Glutamatergic neuron (in vitro differentiated cells): Measurements from ENCODE around the gene SYS1. TPM values are rescaled to one million over a fixed set of nuclear protein-coding genes. Genes with fewer than 3 reads are reported as not detected.

Experiments used
- DNase-seq: peaks from one replicate; pipeline ENCODE4 v3.0.0; 2022
- H3K27ac Mint-ChIP-seq: one replicate; pipeline ENCODE4 v1.8.0; 2020; ENCODE audit warnings: mild to moderate bottlenecking, mixed read lengths, inconsistent platforms; ENCODE audit not compliant: unreplicated experiment
- H3K27me3 Mint-ChIP-seq: one replicate; pipeline ENCODE4 v1.8.0; 2020; ENCODE audit warnings: mild to moderate bottlenecking, moderate library complexity, mixed read lengths, inconsistent platforms; ENCODE audit not compliant: unreplicated experiment
- H3K36me3 Mint-ChIP-seq: one replicate; pipeline ENCODE4 v1.8.0; 2020; ENCODE audit warnings: mild to moderate bottlenecking, mixed read lengths, inconsistent platforms; ENCODE audit not compliant: unreplicated experiment
- H3K4me1 Mint-ChIP-seq: one replicate; pipeline ENCODE4 v1.8.0; 2020; ENCODE audit warnings: mild to moderate bottlenecking, low read depth, mixed read lengths, inconsistent platforms; ENCODE audit not compliant: unreplicated experiment
- H3K4me3 Mint-ChIP-seq: one replicate; pipeline ENCODE4 v1.8.0; 2020; ENCODE audit warnings: mild to moderate bottlenecking, mixed read lengths, inconsistent platforms; ENCODE audit not compliant: unreplicated experiment
- H3K9me3 Mint-ChIP-seq: one replicate; pipeline ENCODE4 v1.8.0; 2020; ENCODE audit warnings: mild to moderate bottlenecking, moderate library complexity, mixed read lengths, inconsistent platforms; ENCODE audit not compliant: unreplicated experiment
- CTCF ChIP-seq: fragments of 200-600 bp; sonication (generic); IDR thresholded peaks from one replicate; pipeline ENCODE4 v1.5.0; 2021; ENCODE audit not compliant: partially characterized antibody, unreplicated experiment
- total RNA-seq: library from RNA; stranded (reverse); fragmentation: NEBNext Ultra II Directional; extraction: Animal tissue kit (Norgen Biotek cat#: 25700); gene quantifications from one replicate; pipeline ENCODE4 v1.2.1, GENCODE V29; 2021; ENCODE audit not compliant: unreplicated experiment

The SYS1 gene
- total RNA-seq, 1 donor from 2014 or later: 17.7 TPM

- H3K4me3 Mint-ChIP-seq: no peak overlapping the region
- no peak overlapping the region for H3K27ac Mint-ChIP-seq
- DNase-seq: no peak
- H3K36me3 Mint-ChIP-seq: no peaks in the 10 kb centered on the region
- H3K4me1 Mint-ChIP-seq: no peaks in the 10 kb centered on the region
- H3K9me3 Mint-ChIP-seq: peaks cover 5% of the 10 kb centered on the region
- no peak for TF ChIP-seq CTCF
- H3K27me3 Mint-ChIP-seq: peaks cover 16% of the 10 kb centered on the region
Observed at GRCh38 chr20:45408646-45409213, 45.8 kb downstream of the SYS1 start.

- Mint-ChIP-seq H3K4me3 (no peak overlapping the region), H3K4me1 (no peaks in the 10 kb centered on the region), H3K27me3 (peaks cover 14% of the 10 kb centered on the region), H3K36me3 (no peaks in the 10 kb centered on the region), H3K27ac (no peak overlapping the region), H3K9me3 (peaks cover 5% of the 10 kb centered on the region)
- DNase-seq: no peak
- TF ChIP-seq CTCF: no peak
Observed at GRCh38 chr20:45409521-45410272, 46.7 kb downstream of the SYS1 start.

- H3K9me3 Mint-ChIP-seq: peaks cover 3% of the 10 kb centered on the region
- no peak overlapping the region for H3K27ac Mint-ChIP-seq
- no peaks in the 10 kb centered on the region for H3K36me3 Mint-ChIP-seq
- peaks cover 8% of the 10 kb centered on the region for H3K27me3 Mint-ChIP-seq
- H3K4me3 Mint-ChIP-seq: no peak overlapping the region
- peaks cover 5% of the 10 kb centered on the region for H3K4me1 Mint-ChIP-seq
- no peak for TF ChIP-seq CTCF
- no peak for DNase-seq
Observed at GRCh38 chr20:45410887-45411286, 47.9 kb downstream of the SYS1 start.

GRCh38 chr20:45412653-45413052 lies 49.7 kb downstream of the SYS1 start:
- no peak overlapping the region for H3K4me3 Mint-ChIP-seq
- no peak overlapping the region for H3K27ac Mint-ChIP-seq
- H3K9me3 Mint-ChIP-seq: peaks cover 2% of the 10 kb centered on the region
- peaks cover 5% of the 10 kb centered on the region for H3K4me1 Mint-ChIP-seq
- no peak for DNase-seq
- TF ChIP-seq CTCF: no peak
- H3K36me3 Mint-ChIP-seq: no peaks in the 10 kb centered on the region
- peaks cover 5% of the 10 kb centered on the region for H3K27me3 Mint-ChIP-seq

- H3K36me3 Mint-ChIP-seq: no peaks in the 10 kb centered on the region
- peaks cover 5% of the 10 kb centered on the region for H3K4me1 Mint-ChIP-seq
- H3K27ac Mint-ChIP-seq: no peak overlapping the region
- no peak for DNase-seq
- no peak overlapping the region for H3K4me3 Mint-ChIP-seq
- H3K27me3 Mint-ChIP-seq: peaks cover 4% of the 10 kb centered on the region
- no peak for TF ChIP-seq CTCF
- peaks cover 2% of the 10 kb centered on the region for H3K9me3 Mint-ChIP-seq
Observed at GRCh38 chr20:45413479-45413878, 50.5 kb downstream of the SYS1 start.
